Glutamatergic neuron (in vitro differentiated cells): ENCODE results near the gene TFB1M. TPM values are rescaled to one million over a fixed set of nuclear protein-coding genes. Genes with fewer than 3 reads are reported as not detected.

Source experiments
- DNase-seq: peaks from one replicate; pipeline ENCODE4 v3.0.0; 2022
- H3K27ac Mint-ChIP-seq: one replicate; pipeline ENCODE4 v1.8.0; 2020; ENCODE audit warnings: mild to moderate bottlenecking, mixed read lengths, inconsistent platforms; ENCODE audit not compliant: unreplicated experiment
- H3K27me3 Mint-ChIP-seq: one replicate; pipeline ENCODE4 v1.8.0; 2020; ENCODE audit warnings: mild to moderate bottlenecking, moderate library complexity, mixed read lengths, inconsistent platforms; ENCODE audit not compliant: unreplicated experiment
- H3K36me3 Mint-ChIP-seq: one replicate; pipeline ENCODE4 v1.8.0; 2020; ENCODE audit warnings: mild to moderate bottlenecking, mixed read lengths, inconsistent platforms; ENCODE audit not compliant: unreplicated experiment
- H3K4me1 Mint-ChIP-seq: one replicate; pipeline ENCODE4 v1.8.0; 2020; ENCODE audit warnings: mild to moderate bottlenecking, low read depth, mixed read lengths, inconsistent platforms; ENCODE audit not compliant: unreplicated experiment
- H3K4me3 Mint-ChIP-seq: one replicate; pipeline ENCODE4 v1.8.0; 2020; ENCODE audit warnings: mild to moderate bottlenecking, mixed read lengths, inconsistent platforms; ENCODE audit not compliant: unreplicated experiment
- H3K9me3 Mint-ChIP-seq: one replicate; pipeline ENCODE4 v1.8.0; 2020; ENCODE audit warnings: mild to moderate bottlenecking, moderate library complexity, mixed read lengths, inconsistent platforms; ENCODE audit not compliant: unreplicated experiment
- total RNA-seq: library from RNA; stranded (reverse); fragmentation: NEBNext Ultra II Directional; extraction: Animal tissue kit (Norgen Biotek cat#: 25700); gene quantifications from one replicate; pipeline ENCODE4 v1.2.1, GENCODE V29; 2021; ENCODE audit not compliant: unreplicated experiment
- TF ChIP-seq, protein P1 (sequence below): fragments of 200-600 bp; sonication (generic); IDR thresholded peaks from one replicate; pipeline ENCODE4 v1.5.0; 2021; ENCODE audit not compliant: partially characterized antibody, unreplicated experiment

TFB1M gene
- total RNA-seq, 1 donor from 2014 or later: 36.8 TPM

DNA sequence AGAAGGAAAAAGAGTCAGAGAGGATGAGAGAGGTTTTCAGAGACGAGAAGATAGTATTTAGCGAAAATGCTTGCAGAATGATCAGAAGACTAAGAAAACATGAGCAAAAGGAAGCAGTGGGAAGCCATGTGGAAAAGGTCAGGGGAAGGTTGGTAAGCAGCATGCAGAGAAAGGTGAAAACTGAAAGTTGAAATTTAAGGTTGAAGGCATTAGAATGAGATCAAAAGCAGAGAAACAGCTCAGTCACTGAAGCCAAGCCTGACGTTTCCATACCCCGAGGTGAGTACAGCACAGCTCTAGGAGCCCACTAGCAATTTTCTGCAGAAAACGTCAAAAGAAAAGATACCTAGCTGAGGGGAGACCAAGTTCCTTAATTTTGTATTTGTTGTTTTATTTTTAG is 19.1 kb upstream of the TFB1M start:
- H3K27ac Mint-ChIP-seq: no peak overlapping the region
- no peak overlapping the region for H3K4me3 Mint-ChIP-seq
- no peaks in the 10 kb centered on the region for H3K9me3 Mint-ChIP-seq
- H3K4me1 Mint-ChIP-seq: no peaks in the 10 kb centered on the region
- no peak for DNase-seq
- TF ChIP-seq, protein P1, sequence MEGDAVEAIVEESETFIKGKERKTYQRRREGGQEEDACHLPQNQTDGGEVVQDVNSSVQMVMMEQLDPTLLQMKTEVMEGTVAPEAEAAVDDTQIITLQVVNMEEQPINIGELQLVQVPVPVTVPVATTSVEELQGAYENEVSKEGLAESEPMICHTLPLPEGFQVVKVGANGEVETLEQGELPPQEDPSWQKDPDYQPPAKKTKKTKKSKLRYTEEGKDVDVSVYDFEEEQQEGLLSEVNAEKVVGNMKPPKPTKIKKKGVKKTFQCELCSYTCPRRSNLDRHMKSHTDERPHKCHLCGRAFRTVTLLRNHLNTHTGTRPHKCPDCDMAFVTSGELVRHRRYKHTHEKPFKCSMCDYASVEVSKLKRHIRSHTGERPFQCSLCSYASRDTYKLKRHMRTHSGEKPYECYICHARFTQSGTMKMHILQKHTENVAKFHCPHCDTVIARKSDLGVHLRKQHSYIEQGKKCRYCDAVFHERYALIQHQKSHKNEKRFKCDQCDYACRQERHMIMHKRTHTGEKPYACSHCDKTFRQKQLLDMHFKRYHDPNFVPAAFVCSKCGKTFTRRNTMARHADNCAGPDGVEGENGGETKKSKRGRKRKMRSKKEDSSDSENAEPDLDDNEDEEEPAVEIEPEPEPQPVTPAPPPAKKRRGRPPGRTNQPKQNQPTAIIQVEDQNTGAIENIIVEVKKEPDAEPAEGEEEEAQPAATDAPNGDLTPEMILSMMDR: no peak
- peaks cover 8% of the 10 kb centered on the region for H3K36me3 Mint-ChIP-seq
- H3K27me3 Mint-ChIP-seq: no peaks in the 10 kb centered on the region

DNA sequence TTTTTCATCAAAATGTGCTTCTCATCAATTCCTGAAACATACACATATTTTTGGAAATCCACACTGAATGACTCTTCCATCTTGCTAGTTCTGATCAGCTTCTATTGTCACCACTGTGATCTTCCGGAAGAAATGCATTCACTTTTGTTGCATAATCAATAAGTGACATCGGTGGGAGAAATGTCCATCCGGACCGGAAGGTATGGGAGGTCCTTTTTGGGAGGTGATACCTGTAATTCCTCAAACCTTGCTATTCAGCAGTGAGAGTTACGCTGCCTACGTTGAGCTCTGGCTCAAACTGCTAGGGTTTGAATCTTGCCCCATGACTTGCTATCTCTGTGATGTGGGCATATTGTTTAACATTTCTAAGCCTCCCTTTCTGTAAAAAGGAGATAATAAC is 16.6 kb upstream of the TFB1M start:
- H3K27me3 Mint-ChIP-seq: no peaks in the 10 kb centered on the region
- peaks cover 6% of the 10 kb centered on the region for H3K4me1 Mint-ChIP-seq
- H3K36me3 Mint-ChIP-seq: peaks cover under 1% of the 10 kb centered on the region
- TF ChIP-seq, protein P1: no peak
- no peaks in the 10 kb centered on the region for H3K9me3 Mint-ChIP-seq
- no peak overlapping the region for H3K27ac Mint-ChIP-seq
- no peak overlapping the region for H3K4me3 Mint-ChIP-seq
- no peak for DNase-seq

DNA sequence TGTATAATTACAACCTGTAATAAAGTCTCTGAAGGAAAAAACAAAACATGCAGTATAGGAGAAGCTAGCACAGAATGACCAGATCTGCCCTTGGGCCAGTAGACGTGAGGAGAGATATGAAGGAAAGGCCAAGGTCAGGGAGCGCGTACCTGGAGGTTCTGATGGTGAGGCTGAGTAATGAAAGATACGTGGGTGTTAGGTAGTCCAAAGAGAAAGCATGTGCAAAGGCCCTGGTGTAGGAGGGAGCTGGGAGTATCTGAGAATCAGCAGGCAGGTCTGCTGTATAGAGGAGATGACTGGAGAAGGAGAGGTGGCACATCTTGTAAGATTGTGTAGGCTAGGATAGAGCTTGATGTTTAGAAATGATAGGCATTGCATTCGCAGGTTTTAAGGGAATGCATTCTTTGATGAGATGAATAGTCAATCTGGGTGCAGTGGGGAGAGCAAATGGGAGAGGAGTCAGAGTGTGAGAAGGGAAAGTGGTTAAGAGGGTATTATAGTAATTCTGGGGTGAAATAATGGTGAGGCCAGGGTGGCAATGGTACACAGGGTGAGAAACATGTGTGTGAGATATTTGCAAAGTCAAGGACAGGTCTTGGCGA is 15.9 kb upstream of the TFB1M start:
- Mint-ChIP-seq H3K4me3 (no peak overlapping the region), H3K27ac (no peak overlapping the region)

DNA sequence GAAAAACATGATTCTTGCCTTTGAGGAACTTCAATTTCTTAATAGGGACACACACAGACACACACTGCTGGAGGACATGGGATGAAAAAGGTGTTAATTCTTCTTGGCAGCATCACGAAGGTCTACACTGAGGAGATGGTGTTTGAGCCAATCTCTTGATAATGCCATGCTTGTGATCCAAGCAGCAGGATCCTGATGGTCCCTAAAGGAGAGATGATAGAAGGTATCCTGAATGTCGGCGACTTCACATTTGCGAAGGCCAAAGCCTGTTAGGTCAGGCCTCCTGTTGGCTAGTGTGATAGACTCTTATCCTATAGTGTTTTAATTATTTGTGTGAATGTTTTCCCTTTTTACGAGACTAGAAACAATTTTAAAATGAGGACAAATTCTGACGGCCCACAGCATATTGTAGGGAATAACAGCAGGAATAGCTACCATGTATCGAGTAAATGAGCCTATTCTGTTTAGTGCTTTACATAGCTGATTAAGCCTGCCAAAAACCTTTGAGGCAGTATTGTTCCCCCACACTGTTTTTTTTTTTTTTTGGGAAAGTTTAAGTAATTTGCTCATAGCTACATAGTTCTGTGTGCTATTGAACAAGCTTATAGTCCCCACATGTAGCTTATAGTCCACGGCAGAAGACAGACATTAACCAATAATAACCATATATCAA is 15.3 kb upstream of the TFB1M start:
- H3K4me1 Mint-ChIP-seq: peaks cover 8% of the 10 kb centered on the region

More for the DNA sequence above, 15.9 kb upstream of the TFB1M start:
- peaks cover 8% of the 10 kb centered on the region for H3K4me1 Mint-ChIP-seq
- H3K27me3 Mint-ChIP-seq: no peaks in the 10 kb centered on the region
- no peaks in the 10 kb centered on the region for H3K36me3 Mint-ChIP-seq
- DNase-seq: no peak
- TF ChIP-seq, protein P1: no peak
- H3K9me3 Mint-ChIP-seq: no peaks in the 10 kb centered on the region

More for the DNA sequence above, 15.3 kb upstream of the TFB1M start:
- Mint-ChIP-seq H3K27ac (no peak overlapping the region), H3K4me3 (no peak overlapping the region), H3K9me3 (no peaks in the 10 kb centered on the region), H3K36me3 (no peaks in the 10 kb centered on the region), H3K27me3 (no peaks in the 10 kb centered on the region)
- TF ChIP-seq, protein P1: no peak
- no peak for DNase-seq
